ENCODE results near the gene INAFM1.

Gene INAFM1

DNA sequence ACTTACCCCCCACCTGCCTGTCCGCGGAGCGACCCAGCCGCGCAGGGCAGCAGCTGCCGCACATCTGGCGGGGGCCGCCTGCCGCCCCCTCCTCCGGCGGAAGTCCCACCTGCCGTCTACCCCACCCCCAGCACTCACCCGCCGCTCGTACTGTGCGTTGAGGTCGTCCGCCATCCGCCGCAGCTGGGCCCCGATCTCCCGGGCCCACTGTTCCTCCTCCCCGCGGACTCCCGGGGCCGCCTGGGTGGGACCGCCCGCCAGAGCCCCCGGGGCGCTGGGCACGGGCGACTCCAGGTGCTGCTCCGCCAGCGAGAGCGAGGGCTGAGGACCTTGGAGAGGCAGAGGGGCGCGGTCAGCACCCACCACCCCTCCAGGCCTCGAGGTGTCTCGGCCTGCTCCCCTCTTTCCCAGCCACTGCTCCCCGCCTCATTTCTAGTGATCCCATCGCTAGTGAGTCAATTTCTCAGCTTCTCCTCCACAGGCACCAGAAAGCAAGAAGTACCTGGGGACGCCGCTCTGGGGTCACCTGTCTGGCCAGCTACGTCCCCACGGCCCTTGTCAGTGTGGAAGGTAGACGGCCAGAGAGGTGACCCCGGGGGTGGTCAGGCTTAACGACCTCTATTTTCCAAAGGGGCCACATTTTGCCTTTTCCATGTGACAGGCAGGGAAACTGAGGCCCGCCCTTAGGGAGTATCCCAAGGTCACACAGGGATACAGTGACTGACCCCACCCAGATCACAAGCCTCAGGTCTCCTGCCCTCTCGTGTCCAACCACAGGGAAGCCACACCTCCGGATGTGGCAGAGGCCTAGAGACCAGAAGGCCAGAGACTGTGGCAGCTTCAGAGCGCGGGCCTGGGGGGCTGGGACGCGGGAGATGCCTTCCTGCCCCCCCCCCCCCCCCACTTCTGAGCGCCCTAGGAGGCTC is 48.0 kb upstream of the INAFM1 start (continued):
- peak; percentile 43; the same call in 1 of the 2 replicates for TF ChIP-seq ZNF768 (tag by site-specific recombination; IDR thresholded peaks at IDR 0.05)
- no peak for TF ChIP-seq ZNF221 (tag by site-specific recombination; IDR thresholded peaks at IDR 0.05; ENCODE audit: borderline replicate concordance)
- TF ChIP-seq, protein P1, sequence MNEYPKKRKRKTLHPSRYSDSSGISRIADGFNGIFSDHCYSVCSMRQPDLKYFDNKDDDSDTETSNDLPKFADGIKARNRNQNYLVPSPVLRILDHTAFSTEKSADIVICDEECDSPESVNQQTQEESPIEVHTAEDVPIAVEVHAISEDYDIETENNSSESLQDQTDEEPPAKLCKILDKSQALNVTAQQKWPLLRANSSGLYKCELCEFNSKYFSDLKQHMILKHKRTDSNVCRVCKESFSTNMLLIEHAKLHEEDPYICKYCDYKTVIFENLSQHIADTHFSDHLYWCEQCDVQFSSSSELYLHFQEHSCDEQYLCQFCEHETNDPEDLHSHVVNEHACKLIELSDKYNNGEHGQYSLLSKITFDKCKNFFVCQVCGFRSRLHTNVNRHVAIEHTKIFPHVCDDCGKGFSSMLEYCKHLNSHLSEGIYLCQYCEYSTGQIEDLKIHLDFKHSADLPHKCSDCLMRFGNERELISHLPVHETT (tag by site-specific recombination; IDR thresholded peaks at IDR 0.05), result 0 out of 2 replicates have a peak, but pooled peaks have one; percentile 24
- TF ChIP-seq ZNF513 (tag by site-specific recombination; IDR thresholded peaks at IDR 0.05), result no peak
- peak; percentile 95 for TF ChIP-seq ZFP69B (tag by site-specific recombination; IDR thresholded peaks at IDR 0.05)
- TF ChIP-seq, protein P2, sequence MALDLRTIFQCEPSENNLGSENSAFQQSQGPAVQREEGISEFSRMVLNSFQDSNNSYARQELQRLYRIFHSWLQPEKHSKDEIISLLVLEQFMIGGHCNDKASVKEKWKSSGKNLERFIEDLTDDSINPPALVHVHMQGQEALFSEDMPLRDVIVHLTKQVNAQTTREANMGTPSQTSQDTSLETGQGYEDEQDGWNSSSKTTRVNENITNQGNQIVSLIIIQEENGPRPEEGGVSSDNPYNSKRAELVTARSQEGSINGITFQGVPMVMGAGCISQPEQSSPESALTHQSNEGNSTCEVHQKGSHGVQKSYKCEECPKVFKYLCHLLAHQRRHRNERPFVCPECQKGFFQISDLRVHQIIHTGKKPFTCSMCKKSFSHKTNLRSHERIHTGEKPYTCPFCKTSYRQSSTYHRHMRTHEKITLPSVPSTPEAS (tag by site-specific recombination; IDR thresholded peaks at IDR 0.05), result no peak
- peak; percentile 97 for TF ChIP-seq GLIS2 (tag by site-specific recombination; IDR thresholded peaks at IDR 0.05)
- no peak for TF ChIP-seq YY1 (tag by site-specific recombination; IDR thresholded peaks at IDR 0.05)
- TF ChIP-seq KLF7 (tag by site-specific recombination; IDR thresholded peaks at IDR 0.05; ENCODE audit: borderline replicate concordance), result peak; percentile 29; the same call in 1 of the 2 replicates
- 0 out of 2 replicates have a peak, but pooled peaks have one; percentile 56 for TF ChIP-seq ZNF658 (tag by site-specific recombination; IDR thresholded peaks at IDR 0.05)
- peak; percentile 90 for TF ChIP-seq ZNF169 (tag by site-specific recombination; IDR thresholded peaks at IDR 0.05)
- TF ChIP-seq ZIC2 (tag by site-specific recombination; IDR thresholded peaks at IDR 0.05), result peak; percentile 94
- no peak for TF ChIP-seq ZNF214 (tag by site-specific recombination; IDR thresholded peaks at IDR 0.05; ENCODE audit: borderline replicate concordance)
- peak; percentile 85 for TF ChIP-seq PRDM10 (tag by site-specific recombination; IDR thresholded peaks at IDR 0.05)
- TF ChIP-seq ZNF239 (tag by site-specific recombination; IDR thresholded peaks at IDR 0.05), result 0 out of 2 replicates have a peak, but pooled peaks have one; percentile 40
- no peak for TF ChIP-seq ZNF596 (tag by site-specific recombination; IDR thresholded peaks at IDR 0.05)
- peak; percentile 47; the same call in 1 of the 2 replicates for TF ChIP-seq BCL11A (tag by site-specific recombination; IDR thresholded peaks at IDR 0.05; ENCODE audit: low read depth)
- TF ChIP-seq ZNF747 (tag by site-specific recombination; IDR thresholded peaks at IDR 0.05), result 0 out of 2 replicates have a peak, but pooled peaks have one; percentile 27
- no peak for TF ChIP-seq ZSCAN16 (tag by site-specific recombination; IDR thresholded peaks at IDR 0.05)
- peak; percentile 57 for TF ChIP-seq SP2 (tag by site-specific recombination; IDR thresholded peaks at IDR 0.05)
- peak; percentile 73 for TF ChIP-seq ZNF391 (tag by site-specific recombination; IDR thresholded peaks at IDR 0.05; ENCODE audit: borderline replicate concordance, low read depth)
- TF ChIP-seq ZNF132 (tag by site-specific recombination; IDR thresholded peaks at IDR 0.05; ENCODE audit: borderline replicate concordance), result no peak
- TF ChIP-seq ZNF660 (tag by site-specific recombination; IDR thresholded peaks at IDR 0.05), result no peak
- no peak for TF ChIP-seq ZNF302 (tag by site-specific recombination; IDR thresholded peaks at IDR 0.05; ENCODE audit: low read depth)
- 0 out of 2 replicates have a peak, but pooled peaks have one; percentile 28 for TF ChIP-seq ZNF501 (tag by site-specific recombination; IDR thresholded peaks at IDR 0.05)
- TF ChIP-seq ZBTB7A (tag by site-specific recombination; IDR thresholded peaks at IDR 0.05; ENCODE audit: low read depth), result peak; percentile 73
